MCF 10A (cell line): ENCODE results near the gene ACER3. TPM values are rescaled to one million over a fixed set of nuclear protein-coding genes. Genes with fewer than 3 reads are reported as not detected.
A peak's percentile ranks its signal among the peaks of the same experiment; 100 is the strongest.

ENCODE experiments used
- BruUV-seq: library from RNA; stranded (reverse); fragments of 400-500 nt; replicated peaks from 2 replicates; lab custom pipeline; 2021; lab: Mats Ljungman, UMichigan
- CTCF ChIA-PET: fragments of 300-600 bp; sonication (Branson Sonifier 250); formaldehyde crosslinking; extraction: SDS; loops from one replicate; lab custom pipeline; 2021; ENCODE audit warnings: antibody characterized with exemption, inconsistent platforms; lab: Yijun Ruan, JAX
- POLR2A ChIA-PET: fragments of 300-600, 350-650 bp; sonication (Branson Sonifier 250); formaldehyde crosslinking; extraction: SDS; loops from one replicate; lab custom pipeline; 2020; ENCODE audit warnings: antibody characterized with exemption, inconsistent platforms; lab: Yijun Ruan, JAX
- DNase-seq: peaks from one replicate; pipeline ENCODE4 v3.0.0-alpha.2; 2018; ENCODE audit not compliant: unreplicated experiment
- H3K27ac Mint-ChIP-seq: one replicate; pipeline ENCODE4 v1.8.0; 2022; ENCODE audit warnings: mild to moderate bottlenecking, low read depth, mixed read lengths; ENCODE audit not compliant: unreplicated experiment
- H3K27me3 Mint-ChIP-seq: one replicate; pipeline ENCODE4 v1.8.0; 2022; ENCODE audit warnings: mixed read lengths; ENCODE audit not compliant: insufficient read depth, unreplicated experiment
- H3K36me3 Mint-ChIP-seq: one replicate; pipeline ENCODE4 v1.8.0; 2022; ENCODE audit warnings: mild to moderate bottlenecking, moderate library complexity, mixed read lengths; ENCODE audit not compliant: insufficient read depth, unreplicated experiment
- H3K4me1 Mint-ChIP-seq: one replicate; pipeline ENCODE4 v1.8.0; 2022; ENCODE audit warnings: mixed read lengths; ENCODE audit not compliant: insufficient read depth, unreplicated experiment
- H3K4me3 Mint-ChIP-seq: one replicate; pipeline ENCODE4 v1.8.0; 2022; ENCODE audit warnings: mild to moderate bottlenecking, moderate library complexity, mixed read lengths; ENCODE audit not compliant: unreplicated experiment
- H3K9me3 Mint-ChIP-seq: one replicate; pipeline ENCODE4 v1.8.0; 2022; ENCODE audit warnings: mixed read lengths; ENCODE audit not compliant: unreplicated experiment
- intact Hi-C: fragments of 100-400 bp; cut with micrococcal nuclease; formaldehyde crosslinking; loops from 2 replicates; pipeline ENCODE4 v1.14.1; 2022
- total RNA-seq: library from RNA; stranded (reverse); gene quantifications from 2 replicates; pipeline ENCODE4 v1.2.3, GENCODE V29; 2022
- TF ChIP-seq, protein P1 (sequence below): fragments of 200-600 bp; IDR thresholded peaks from one replicate; pipeline ENCODE4 v1.8.0; 2022; ENCODE audit warnings: antibody characterized with exemption, mild to moderate bottlenecking; ENCODE audit not compliant: unreplicated experiment

The ACER3 gene
- total RNA-seq, 1 experiment from 2014 or later: 12.7 TPM

DNA sequence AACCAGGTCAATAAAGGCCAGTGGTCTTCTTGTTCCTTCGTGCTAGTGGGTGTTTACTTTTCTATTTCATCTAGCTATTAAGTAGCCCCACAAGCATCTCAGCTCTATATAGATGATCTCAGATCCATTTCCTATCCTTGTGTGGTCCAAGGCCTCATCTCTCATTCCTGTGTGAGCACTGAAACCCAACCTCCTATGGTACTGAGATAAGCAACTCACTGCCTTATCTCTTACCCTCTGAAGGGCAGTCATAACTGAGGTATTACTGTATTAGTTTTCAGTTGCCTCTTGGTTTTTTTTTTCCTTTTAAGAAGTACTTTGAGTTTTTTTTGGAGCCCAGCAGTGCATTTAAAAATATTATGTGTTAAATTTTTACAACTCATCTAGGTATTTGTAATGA, 28.3 kb downstream of the ACER3 start:
- POLR2A ChIA-PET: interaction anchor here (1.2 to 1.6 kb wide), 2 partner anchors 10 to 12 kb away, joined by 3 to 5 read pairs; no protein-coding TSS in a partner anchor
- Mint-ChIP-seq H3K4me1 (peaks cover 7% of the 10 kb centered on the region), H3K36me3 (no peaks in the 10 kb centered on the region), H3K4me3 (no peak overlapping the region), H3K27me3 (no peaks in the 10 kb centered on the region), H3K27ac (no peak overlapping the region), H3K9me3 (no peaks in the 10 kb centered on the region)
- intact Hi-C loops: no loop called here
- CTCF ChIA-PET: interaction anchor here (0.6 to 1.0 kb wide), 4 partner anchors 8 to 64 kb away, joined by 3 to 7 read pairs (median 4); no protein-coding TSS in a partner anchor
- BruUV-seq: no TSS peak
- no peak for DNase-seq
- TF ChIP-seq, protein P1, sequence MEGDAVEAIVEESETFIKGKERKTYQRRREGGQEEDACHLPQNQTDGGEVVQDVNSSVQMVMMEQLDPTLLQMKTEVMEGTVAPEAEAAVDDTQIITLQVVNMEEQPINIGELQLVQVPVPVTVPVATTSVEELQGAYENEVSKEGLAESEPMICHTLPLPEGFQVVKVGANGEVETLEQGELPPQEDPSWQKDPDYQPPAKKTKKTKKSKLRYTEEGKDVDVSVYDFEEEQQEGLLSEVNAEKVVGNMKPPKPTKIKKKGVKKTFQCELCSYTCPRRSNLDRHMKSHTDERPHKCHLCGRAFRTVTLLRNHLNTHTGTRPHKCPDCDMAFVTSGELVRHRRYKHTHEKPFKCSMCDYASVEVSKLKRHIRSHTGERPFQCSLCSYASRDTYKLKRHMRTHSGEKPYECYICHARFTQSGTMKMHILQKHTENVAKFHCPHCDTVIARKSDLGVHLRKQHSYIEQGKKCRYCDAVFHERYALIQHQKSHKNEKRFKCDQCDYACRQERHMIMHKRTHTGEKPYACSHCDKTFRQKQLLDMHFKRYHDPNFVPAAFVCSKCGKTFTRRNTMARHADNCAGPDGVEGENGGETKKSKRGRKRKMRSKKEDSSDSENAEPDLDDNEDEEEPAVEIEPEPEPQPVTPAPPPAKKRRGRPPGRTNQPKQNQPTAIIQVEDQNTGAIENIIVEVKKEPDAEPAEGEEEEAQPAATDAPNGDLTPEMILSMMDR: no peak

DNA sequence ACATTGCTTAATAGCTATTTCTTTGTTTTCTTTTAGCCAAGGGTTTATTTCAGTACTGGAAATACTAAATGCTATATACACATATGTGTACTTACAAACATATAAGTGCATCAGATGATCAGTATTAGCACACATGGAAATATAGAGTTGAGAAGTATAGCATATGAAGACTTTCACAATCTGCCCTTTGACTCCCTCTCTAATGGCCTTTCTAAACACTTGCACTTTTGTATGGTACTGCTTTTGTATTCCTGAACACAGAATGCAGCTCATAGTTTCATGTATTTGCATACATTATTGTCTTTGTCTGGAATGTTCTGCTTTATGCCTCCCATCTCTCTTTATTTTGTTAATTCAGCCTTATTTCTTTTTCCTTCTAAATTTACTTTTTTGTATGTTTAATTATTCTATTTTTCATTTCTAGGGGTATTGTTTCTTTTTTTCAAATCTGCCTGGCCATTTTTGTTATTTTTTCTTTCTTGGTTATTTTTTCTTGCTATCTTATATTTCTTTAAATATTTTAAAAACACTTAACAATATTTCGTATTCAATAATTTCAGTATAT, 28.8 kb downstream of the ACER3 start:
- H3K36me3 Mint-ChIP-seq: no peaks in the 10 kb centered on the region
- no peaks in the 10 kb centered on the region for H3K27me3 Mint-ChIP-seq
- H3K4me1 Mint-ChIP-seq: peaks cover 7% of the 10 kb centered on the region
- BruUV-seq: no TSS peak
- H3K4me3 Mint-ChIP-seq: no peak overlapping the region
- TF ChIP-seq, protein P1: no peak
- CTCF ChIA-PET: interaction anchor here (0.6 to 1.0 kb wide), 3 partner anchors 24 to 65 kb away, joined by 3 to 4 read pairs (median 3); no protein-coding TSS in a partner anchor
- no peak for DNase-seq
- no peaks in the 10 kb centered on the region for H3K9me3 Mint-ChIP-seq
- intact Hi-C loops: no loop called here
- POLR2A ChIA-PET: interaction anchor here (1.6 kb wide), 1 partner anchor 10 kb away, joined by 3 read pairs; no protein-coding TSS in a partner anchor
- no peak overlapping the region for H3K27ac Mint-ChIP-seq

DNA sequence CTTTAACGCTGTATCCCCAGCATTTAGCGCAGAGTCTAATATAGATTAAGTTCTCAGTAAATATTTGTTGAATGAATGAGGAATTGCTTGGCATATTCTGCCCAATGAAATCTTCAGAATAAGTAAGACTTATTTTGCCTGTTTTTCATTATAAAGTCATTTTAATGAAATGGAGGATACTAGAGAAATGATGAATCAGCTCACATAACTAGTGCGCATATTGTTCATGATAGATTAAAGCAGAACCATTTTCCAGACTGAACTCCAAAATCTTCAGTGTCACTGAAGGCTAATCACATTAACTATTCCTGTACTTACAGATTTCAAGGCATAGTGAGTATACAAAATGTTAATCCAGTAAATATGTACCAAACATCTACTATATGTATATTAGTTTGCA, 29.6 kb downstream of the ACER3 start:
- TF ChIP-seq, protein P1: no peak
- no peaks in the 10 kb centered on the region for H3K27me3 Mint-ChIP-seq
- CTCF ChIA-PET: no interaction called here
- H3K36me3 Mint-ChIP-seq: no peaks in the 10 kb centered on the region
- intact Hi-C loops: no loop called here
- H3K4me3 Mint-ChIP-seq: no peak overlapping the region
- no TSS peak for BruUV-seq
- no peaks in the 10 kb centered on the region for H3K9me3 Mint-ChIP-seq
- no peak overlapping the region for H3K27ac Mint-ChIP-seq
- DNase-seq: no peak
- peaks cover 3% of the 10 kb centered on the region for H3K4me1 Mint-ChIP-seq
- POLR2A ChIA-PET: no interaction called here

DNA sequence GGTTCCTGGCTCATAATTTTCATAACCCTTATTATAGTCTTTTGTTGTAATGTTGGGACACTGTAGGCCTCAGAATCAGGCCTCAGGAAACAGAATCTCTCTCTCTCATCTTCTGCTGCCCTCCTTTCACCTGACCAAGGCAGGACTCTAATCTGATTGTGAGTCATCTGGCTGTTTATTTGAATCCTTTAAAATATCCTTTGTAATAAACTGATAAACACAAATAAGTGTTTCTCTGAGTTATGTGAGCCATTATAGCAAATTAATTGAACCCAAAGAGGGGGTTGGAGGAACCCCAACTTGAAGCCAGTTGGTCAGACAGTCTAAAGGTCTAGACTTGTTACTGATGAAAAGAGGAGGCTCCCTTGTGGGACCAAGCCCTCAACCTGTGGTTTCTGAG, 30.6 kb downstream of the ACER3 start:
- no peaks in the 10 kb centered on the region for H3K36me3 Mint-ChIP-seq
- peak; percentile 2 for DNase-seq
- H3K27me3 Mint-ChIP-seq: no peaks in the 10 kb centered on the region
- CTCF ChIA-PET: interaction anchor here (1.4 kb wide), 1 partner anchor 28 kb away, joined by 7 read pairs; no protein-coding TSS in a partner anchor
- POLR2A ChIA-PET: no interaction called here
- H3K9me3 Mint-ChIP-seq: no peaks in the 10 kb centered on the region
- intact Hi-C loops: no loop called here
- no peaks in the 10 kb centered on the region for H3K4me1 Mint-ChIP-seq
- BruUV-seq: no TSS peak
- no peak overlapping the region for H3K4me3 Mint-ChIP-seq
- H3K27ac Mint-ChIP-seq: no peak overlapping the region
- TF ChIP-seq, protein P1: no peak
